Measurements from ENCODE around the gene GALNT10.

DNA sequence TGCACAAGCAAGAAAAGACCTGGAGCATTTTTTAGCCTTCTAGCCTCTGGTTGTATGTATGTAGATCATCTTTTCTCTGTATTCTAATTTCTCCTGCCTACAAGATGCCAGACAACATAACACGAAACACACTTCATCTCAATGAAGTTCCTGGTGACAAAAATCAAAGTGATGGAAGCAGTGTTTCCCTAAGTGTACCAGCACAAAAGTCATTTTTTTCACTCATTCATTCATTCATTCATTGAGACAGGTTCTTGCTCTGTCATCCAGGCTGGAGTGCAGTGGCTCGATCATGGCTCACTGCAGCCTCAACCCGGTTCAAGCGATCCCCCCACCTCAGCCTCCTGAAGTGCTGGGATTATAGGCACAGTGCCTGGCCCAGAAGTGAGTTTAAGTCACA is 183.7 kb downstream of the GALNT10 start:
- TF ChIP-seq POLR2AphosphoS5 (IDR thresholded peaks at IDR 0.05), result no peak
- TF ChIP-seq, protein P1, sequence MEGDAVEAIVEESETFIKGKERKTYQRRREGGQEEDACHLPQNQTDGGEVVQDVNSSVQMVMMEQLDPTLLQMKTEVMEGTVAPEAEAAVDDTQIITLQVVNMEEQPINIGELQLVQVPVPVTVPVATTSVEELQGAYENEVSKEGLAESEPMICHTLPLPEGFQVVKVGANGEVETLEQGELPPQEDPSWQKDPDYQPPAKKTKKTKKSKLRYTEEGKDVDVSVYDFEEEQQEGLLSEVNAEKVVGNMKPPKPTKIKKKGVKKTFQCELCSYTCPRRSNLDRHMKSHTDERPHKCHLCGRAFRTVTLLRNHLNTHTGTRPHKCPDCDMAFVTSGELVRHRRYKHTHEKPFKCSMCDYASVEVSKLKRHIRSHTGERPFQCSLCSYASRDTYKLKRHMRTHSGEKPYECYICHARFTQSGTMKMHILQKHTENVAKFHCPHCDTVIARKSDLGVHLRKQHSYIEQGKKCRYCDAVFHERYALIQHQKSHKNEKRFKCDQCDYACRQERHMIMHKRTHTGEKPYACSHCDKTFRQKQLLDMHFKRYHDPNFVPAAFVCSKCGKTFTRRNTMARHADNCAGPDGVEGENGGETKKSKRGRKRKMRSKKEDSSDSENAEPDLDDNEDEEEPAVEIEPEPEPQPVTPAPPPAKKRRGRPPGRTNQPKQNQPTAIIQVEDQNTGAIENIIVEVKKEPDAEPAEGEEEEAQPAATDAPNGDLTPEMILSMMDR (IDR thresholded peaks at IDR 0.05 in 8 of 11, conservative IDR thresholded peaks at IDR 0.05 in 3 of 11), result no peak
- no peak for TF ChIP-seq POLR2A (IDR thresholded peaks at IDR 0.05)

Measured in spleen (tissue), 7 donors.